K562 (cell line): ENCODE data around the gene PDE11A. TPM values are rescaled to one million over a fixed set of nuclear protein-coding genes. Genes with fewer than 3 reads are reported as not detected.

Source experiments
- ATAC-seq: fragments of 200-7000 bp; cut with Tn5 transposase; 3 replicates; pipeline ENCODE4 v1.9.1; 2020; ENCODE audit warnings: moderate library complexity
- BruUV-seq: library from RNA; stranded (reverse); fragments of 400-500 nt; replicated peaks from 2 replicates; lab custom pipeline; 2021; lab: Mats Ljungman, UMichigan
- CTCF ChIA-PET: fragments of 300-600 bp; formaldehyde crosslinking; extraction: SDS; loops from one replicate; lab custom pipeline; 2021; ENCODE audit warnings: low intra/inter-chr PET ratio; lab: Yijun Ruan, JAX
- POLR2A ChIA-PET: fragments of 300-600, 350-650 bp; sonication (Branson Sonifier 250); formaldehyde crosslinking; extraction: SDS; loops from one replicate; lab custom pipeline; 2021; ENCODE audit warnings: antibody characterized with exemption, inconsistent platforms; lab: Yijun Ruan, JAX
- DNase-seq, 4 experiments: peaks; one replicate each; pipeline versions ENCODE4 v3.0.0 to v3.0.0-alpha.2; 2011 to 2018; ENCODE audit warnings: low spot score in 3 of 4, mixed read lengths in 3 of 4; ENCODE audit errors: extremely low read depth in 1 of 4
- FAIRE-seq: peaks from 2 replicates; lab custom pipeline; 2011; peaks lifted over from hg19 to GRCh38; lab: Jason Lieb, UNC
- H2AFZ ChIP-seq: 2 replicates; pipeline ENCODE4 v1.6.0; 2011; ENCODE audit warnings: low read depth, low read length, control low read depth, inconsistent platforms
- H3K27ac ChIP-seq: fragments of 200-600 bp; 3 replicates; pipeline ENCODE4 v1.8.0; 2011; ENCODE audit warnings: low read depth, mild to moderate bottlenecking, control low read depth, inconsistent platforms, low read length, moderate library complexity, mixed read lengths; ENCODE audit errors: extremely low read depth
- H3K27me3 ChIP-seq, 2 experiments: fragments of 300-600 bp in 1 of 2; 2 replicates in 1 of 2; 3 replicates in 1 of 2; pipeline versions ENCODE4 v1.6.0 to v1.8.0; 2011; ENCODE audit warnings: inconsistent platforms in 2 of 2, low read length in 2 of 2, mild to moderate bottlenecking in 1 of 2, mixed read lengths in 1 of 2, moderate library complexity in 1 of 2; ENCODE audit not compliant: control insufficient read depth in 2 of 2, insufficient read depth in 2 of 2
- H3K36me3 ChIP-seq: fragments of 300-600 bp; 3 replicates; pipeline ENCODE4 v1.8.0; 2011; ENCODE audit warnings: mild to moderate bottlenecking, low read length, inconsistent platforms; ENCODE audit not compliant: control insufficient read depth, insufficient read depth
- H3K4me1 ChIP-seq, 2 experiments: fragments of 200-600 bp in 1 of 2; replicated peaks in 1 of 2; 2 replicates in 1 of 2; 3 replicates in 1 of 2; pipeline versions ENCODE4 v1.5.1 to v1.8.0; 2011; ENCODE audit warnings: inconsistent platforms in 2 of 2, low read length in 2 of 2, mild to moderate bottlenecking in 1 of 2, mixed read lengths in 1 of 2, moderate library complexity in 1 of 2; ENCODE audit not compliant: control insufficient read depth in 2 of 2, insufficient read depth in 2 of 2
- H3K4me2 ChIP-seq: 2 replicates; pipeline ENCODE4 v1.6.1; 2011; ENCODE audit warnings: low read length, control low read depth, inconsistent platforms, mixed read lengths; ENCODE audit not compliant: insufficient read depth
- H3K4me3 ChIP-seq: fragments of 200-600 bp; sonication (generic), shearing (Covaris generic); 2 replicates; pipeline ENCODE4 v1.5.1; 2016; ENCODE audit warnings: control low read depth, inconsistent platforms
- H3K79me2 ChIP-seq: fragments of 200-600 bp; 3 replicates; pipeline ENCODE4 v1.8.0; 2011; ENCODE audit warnings: low read length, inconsistent platforms; ENCODE audit not compliant: control insufficient read depth, insufficient read depth
- H3K9ac ChIP-seq, 2 experiments: 2 replicates each; pipeline versions ENCODE4 v1.6.0 to v1.6.1; 2011; ENCODE audit warnings: low read depth in 2 of 2, low read length in 2 of 2, control low read depth in 1 of 2, inconsistent platforms in 1 of 2, mild to moderate bottlenecking in 1 of 2, mixed read lengths in 1 of 2; ENCODE audit not compliant: insufficient read depth in 1 of 2
- H3K9me1 ChIP-seq: one replicate; pipeline ENCODE4 v1.6.0; 2011; ENCODE audit warnings: inconsistent platforms, mild to moderate bottlenecking, low read length, moderate library complexity; ENCODE audit not compliant: control insufficient read depth, insufficient read depth
- H3K9me3 ChIP-seq: replicated peaks from 2 replicates; pipeline ENCODE4 v1.5.1; 2011; ENCODE audit warnings: low read depth, low read length, inconsistent platforms; ENCODE audit not compliant: control insufficient read depth, insufficient read depth
- H4K20me1 ChIP-seq: replicated peaks from 2 replicates; pipeline ENCODE4 v1.6.1; 2011; ENCODE audit warnings: low read length, inconsistent platforms, mixed read lengths; ENCODE audit not compliant: control insufficient read depth, insufficient read depth
- ARID3A ChIP-seq: IDR thresholded peaks from 2 replicates; pipeline ENCODE4 v1.6.1; 2012; ENCODE audit warnings: low read depth, low read length, improper control_type of control experiment, borderline replicate concordance
- EWSR1 ChIP-seq: fragments of 450-650 bp; IDR thresholded peaks from 2 replicates; pipeline ENCODE4 v1.6.1; 2018; ENCODE audit warnings: borderline replicate concordance, mild to moderate bottlenecking, low read depth, moderate library complexity; ENCODE audit not compliant: partially characterized antibody
- FUS ChIP-seq: fragments of 200-400 bp; formaldehyde crosslinking; optimal IDR thresholded peaks from 2 replicates; pipeline ENCODE3; 2017; ENCODE audit warnings: low read depth, low read length
- MAFK ChIP-seq: IDR thresholded peaks from 2 replicates; pipeline ENCODE4 v1.6.1; 2011; ENCODE audit warnings: low read length, improper control_type of control experiment
- MNT ChIP-seq, 2 experiments: fragments of 450-650 bp; conservative IDR thresholded peaks; 2 replicates each; pipeline ENCODE4 v1.6.1; 2017; ENCODE audit warnings: mild to moderate bottlenecking in 2 of 2, moderate library complexity in 2 of 2
- NFE2L1 ChIP-seq: fragments of 450-650 bp; IDR thresholded peaks from 2 replicates; pipeline ENCODE4 v1.6.1; 2016; ENCODE audit warnings: missing genetic modification characterization, low read depth, mild to moderate bottlenecking, missing compliant biosample characterization, moderate library complexity, borderline replicate concordance
- RNF2 ChIP-seq: sonication (generic); IDR thresholded peaks from 2 replicates; pipeline ENCODE4 v1.6.1; 2016
- SP1 ChIP-seq: sonication (generic); formaldehyde crosslinking; IDR thresholded peaks from 2 replicates; pipeline ENCODE4 v1.8.1; 2022; ENCODE audit warnings: mild to moderate bottlenecking, missing genetic modification reagents
- TBL1XR1 ChIP-seq, 2 experiments: IDR thresholded peaks; 2 replicates each; pipeline ENCODE4 v1.6.1; 2012; ENCODE audit warnings: improper control_type of control experiment in 2 of 2, low read length in 2 of 2, mild to moderate bottlenecking in 1 of 2
- TRIM28 ChIP-seq: fragments of 450-650 bp; IDR thresholded peaks from 2 replicates; pipeline ENCODE4 v1.6.1; 2017
- ZBTB11 ChIP-seq, 3 experiments: fragments of 200-800 bp in 1 of 3; fragments of 250-450 bp in 1 of 3; fragments of 450-650 bp in 1 of 3; sonication (Bioruptor Pico) in 1 of 3; sonication (Bioruptor generic) in 1 of 3; formaldehyde crosslinking in 1 of 3; IDR thresholded peaks; 2 replicates each; pipeline versions ENCODE4 v1.6.1 to v1.8.0; 2016 to 2022; ENCODE audit warnings: mild to moderate bottlenecking in 2 of 3, missing genetic modification characterization in 2 of 3, missing compliant biosample characterization in 1 of 3, moderate library complexity in 1 of 3
- ZNF124 ChIP-seq: sonication (generic); formaldehyde crosslinking; IDR thresholded peaks from 2 replicates; pipeline ENCODE4 v1.8.1; 2022; ENCODE audit warnings: missing genetic modification reagents
- ZNF146 ChIP-seq: IDR thresholded peaks from one replicate; pipeline ENCODE4 v1.6.1; 2018; ENCODE audit warnings: missing compliant biosample characterization; ENCODE audit not compliant: unreplicated experiment
- ZNF212 ChIP-seq: fragments of 450-650 bp; formaldehyde crosslinking; IDR thresholded peaks from 2 replicates; pipeline ENCODE4 v1.4.0; 2020; ENCODE audit warnings: mild to moderate bottlenecking
- ZNF217 ChIP-seq: sonication (generic); formaldehyde crosslinking; IDR thresholded peaks from 2 replicates; pipeline ENCODE4 v1.8.0; 2022; ENCODE audit warnings: mild to moderate bottlenecking, missing genetic modification reagents
- WGBS: fragments of 100-300 bp; shearing (Covaris generic); methylation state at CpG from one replicate; pipeline ENCODE4 v1.1.6; 2016; ENCODE audit warnings: low coverage, mixed read lengths; ENCODE audit not compliant: insufficient coverage; ENCODE audit errors: missing lambda C conversion rate; 5-methylcytosine and 5-hydroxymethylcytosine counted together
- in situ Hi-C: fragments of 300-500 bp; cut with MboI; formaldehyde crosslinking; loops from 4 replicates; pipeline ENCODE4 v1.15.0; 2018; ENCODE audit warnings: inconsistent platforms, mixed read lengths
- intact Hi-C: fragments of 100-400 bp; cut with micrococcal nuclease; formaldehyde crosslinking; loops from 2 replicates; pipeline ENCODE4 v1.14.2; 2022
- polyA plus RNA-seq, 8 experiments: library from polyadenylated mRNA; depleted of rRNA in 4 of 8; stranded (reverse) in 5 of 8; unstranded in 3 of 8; fragments of >200 nt; fragmentation: Nextera tagmentation in 2 of 8; fragmentation: Illumina TruSeq in 1 of 8; extraction: Ambion mirVana in 2 of 8; extraction: Trizol in 1 of 8; gene quantifications; 2 replicates each; pipeline versions ENCODE4 v1.2.1 to v1.2.3, GENCODE V29; 2011 to 2014; ENCODE audit warnings: inconsistent platforms in 1 of 8, missing spikeins in 1 of 8
- total RNA-seq, 7 experiments: library from RNA; depleted of rRNA in 6 of 7; stranded (reverse); fragments of >200 nt in 6 of 7; fragmentation: Illumina TruSeq in 2 of 7; extraction: Trizol in 2 of 7; gene quantifications; 2 replicates each; pipeline versions ENCODE4 v1.2.1 to v1.2.3, GENCODE V29; 2011 to 2021; ENCODE audit warnings: low replicate concordance in 1 of 7

The PDE11A gene
- total and polyA plus RNA-seq, 9 of the 15 experiments (the other 6 are each of a cell fraction or from before 2014, with no cell fraction given): 3.2 to 22.1 (median 5.7) TPM

- no peak overlapping the region for H3K27ac ChIP-seq
- H3K9me3 ChIP-seq: no peaks in the 10 kb centered on the region
- no peak for ATAC-seq
- H3K4me2 ChIP-seq: no peak overlapping the region
- no peaks in the 10 kb centered on the region for H3K79me2 ChIP-seq
- no peak overlapping the region for H3K9ac ChIP-seq
- WGBS: 5% methylated on average over 1 of the region's 1 CpG
- no peaks in the 10 kb centered on the region for H4K20me1 ChIP-seq
- H3K4me3 ChIP-seq: no peak overlapping the region
- FAIRE-seq: no peak
- H2AFZ ChIP-seq: no peak overlapping the region
- TF ChIP-seq ZNF217 (CRISPR knock-in tag) (no peak), ZNF146 (CRISPR knock-in tag) (no peak), SP1 (CRISPR knock-in tag) (no peak), RNF2 (no peak), FUS (no peak), ZBTB11 (CRISPR knock-in tag; IDR thresholded peaks at IDR 0.05) (no peak), ZNF212 (no peak), MNT (conservative IDR thresholded peaks at IDR 0.05) (no peak), NFE2L1 (tag) (no peak), EWSR1 (no peak), ARID3A (no peak), TBL1XR1 (IDR thresholded peaks at IDR 0.05; ENCODE audit: low read length in 2 of 2) (no peak), MAFK (no peak), TRIM28 (no peak), ZNF124 (no peak)
- ChIA-PET CTCF (no interaction called here), POLR2A (no interaction called here)
- H3K36me3 ChIP-seq: no peaks in the 10 kb centered on the region
- in situ Hi-C loops: no loop called here
- no peak for DNase-seq
- no peaks in the 10 kb centered on the region for H3K4me1 ChIP-seq
- intact Hi-C loops: no loop called here
- no TSS peak for BruUV-seq
- H3K9me1 ChIP-seq: no peaks in the 10 kb centered on the region
- peaks cover 2 to 7% of the 10 kb centered on the region in 2 experiments; a peak in 3 of 5 replicates for H3K27me3 ChIP-seq
These were observed 190.1 kb downstream of the PDE11A start for GRCh38 chr2:177882501-177882900.
